Endothelial cell of umbilical vein (primary cell): Measurements from ENCODE around the gene CDHR4. TPM values are rescaled to one million over a fixed set of nuclear protein-coding genes. Genes with fewer than 3 reads are reported as not detected.

ENCODE experiments used
- BruUV-seq: library from RNA; stranded (reverse); fragments of 400-500 nt; replicated peaks from 2 replicates; lab custom pipeline; 2021; lab: Mats Ljungman, UMichigan
- CTCF ChIA-PET: fragments of 300-600, 350-600 bp; sonication (Branson Sonifier 250); formaldehyde crosslinking; loops from one replicate; lab custom pipeline; 2021; ENCODE audit warnings: antibody characterized with exemption, inconsistent platforms; lab: Charles Lee
- POLR2A ChIA-PET: fragments of 300-600, 350-600 bp; sonication (Branson Sonifier 250); formaldehyde crosslinking; loops from one replicate; lab custom pipeline; 2021; ENCODE audit warnings: antibody characterized with exemption, inconsistent platforms; lab: Charles Lee
- DNase-seq: peaks from one replicate; pipeline ENCODE4 v3.0.0-alpha.2; 2011; ENCODE audit warnings: low read depth, low spot score
- FAIRE-seq: peaks from 2 replicates; lab custom pipeline; 2011; peaks lifted over from hg19 to GRCh38; lab: Jason Lieb, UNC
- H2AFZ ChIP-seq: 2 replicates; pipeline ENCODE4 v1.6.0; 2012; ENCODE audit warnings: low read depth, low read length, control low read depth, inconsistent platforms
- H3K27ac ChIP-seq: 2 replicates; pipeline ENCODE4 v1.5.1; 2011; ENCODE audit warnings: low read depth, mild to moderate bottlenecking, control low read depth, low read length, moderate library complexity; ENCODE audit not compliant: insufficient read depth
- H3K27me3 ChIP-seq, 2 experiments: 2 replicates each; pipeline versions ENCODE4 v1.6.0 to v1.6.1; 2011; ENCODE audit warnings: low read length in 2 of 2, mixed read lengths in 1 of 2; ENCODE audit not compliant: control insufficient read depth in 2 of 2, insufficient read depth in 2 of 2
- H3K36me3 ChIP-seq, 2 experiments: 2 replicates in 1 of 2; 3 replicates in 1 of 2; pipeline ENCODE4 v1.5.1; 2011; ENCODE audit warnings: low read length in 2 of 2, mild to moderate bottlenecking in 1 of 2, moderate library complexity in 1 of 2; ENCODE audit not compliant: control insufficient read depth in 2 of 2, insufficient read depth in 2 of 2; ENCODE audit errors: extremely low read depth in 1 of 2
- H3K4me1 ChIP-seq: 3 replicates; pipeline ENCODE4 v1.5.1; 2011; ENCODE audit warnings: mild to moderate bottlenecking, low read length; ENCODE audit not compliant: control insufficient read depth, insufficient read depth; ENCODE audit errors: extremely low read depth
- H3K4me2 ChIP-seq: 2 replicates; pipeline ENCODE4 v1.6.1; 2011; ENCODE audit warnings: low read length, control low read depth, mixed read lengths; ENCODE audit not compliant: insufficient read depth
- H3K4me3 ChIP-seq, 3 experiments: fragments of 200-600 bp in 1 of 3; sonication (generic), shearing (Covaris generic) in 1 of 3; replicated peaks in 1 of 3; 2 replicates each; pipeline ENCODE4 v1.5.1; 2011 to 2016; ENCODE audit warnings: control low read depth in 3 of 3, low read length in 3 of 3, mild to moderate bottlenecking in 2 of 3, inconsistent platforms in 1 of 3, low read depth in 1 of 3, moderate library complexity in 1 of 3; ENCODE audit not compliant: insufficient read depth in 1 of 3
- H3K79me2 ChIP-seq: 2 replicates; pipeline ENCODE4 v1.6.0; 2012; ENCODE audit warnings: low read length, inconsistent platforms; ENCODE audit not compliant: control insufficient read depth, insufficient read depth
- H3K9ac ChIP-seq: replicated peaks from 2 replicates; pipeline ENCODE3; 2011; ENCODE audit warnings: low read length, control low read depth; ENCODE audit not compliant: insufficient read depth; ENCODE audit errors: extremely low read depth
- H3K9me1 ChIP-seq: replicated peaks from 3 replicates; pipeline ENCODE4 v1.6.0; 2011; ENCODE audit warnings: mild to moderate bottlenecking, low read length; ENCODE audit not compliant: control insufficient read depth, insufficient read depth; ENCODE audit errors: extremely low read depth
- H3K9me3 ChIP-seq: replicated peaks from 2 replicates; pipeline ENCODE4 v1.5.1; 2012; ENCODE audit warnings: low read length, inconsistent platforms; ENCODE audit not compliant: control insufficient read depth, insufficient read depth
- H4K20me1 ChIP-seq: replicated peaks from 2 replicates; pipeline ENCODE3; 2011; ENCODE audit warnings: mild to moderate bottlenecking, low read length; ENCODE audit not compliant: control insufficient read depth, insufficient read depth; ENCODE audit errors: extremely low read depth
- CTCF ChIP-seq, 2 donors: IDR thresholded peaks; 1 replicate in 1 of 2; 2 replicates in 1 of 2; pipeline ENCODE4 v1.5.1; 2011; ENCODE audit warnings: low read length in 2 of 2, mild to moderate bottlenecking in 2 of 2, moderate library complexity in 2 of 2, control low read depth in 1 of 2, inconsistent platforms in 1 of 2, low read depth in 1 of 2; ENCODE audit not compliant: insufficient read depth in 1 of 2; ENCODE audit errors: extremely low read depth in 1 of 2
- FOS ChIP-seq: IDR thresholded peaks from 2 replicates; pipeline ENCODE4 v1.6.1; 2011; ENCODE audit warnings: mild to moderate bottlenecking, low read length, moderate library complexity, borderline replicate concordance; ENCODE audit not compliant: insufficient read depth
- GATA2 ChIP-seq: IDR thresholded peaks from 2 replicates; pipeline ENCODE4 v1.7.0; 2011; ENCODE audit warnings: low read depth, mild to moderate bottlenecking, moderate library complexity, mixed read lengths, low read length; ENCODE audit not compliant: insufficient read length, insufficient read depth
- JUN ChIP-seq: IDR thresholded peaks from 2 replicates; pipeline ENCODE4 v1.6.1; 2011; ENCODE audit warnings: borderline replicate concordance, low read depth; ENCODE audit not compliant: insufficient read length, insufficient read depth
- MAX ChIP-seq: IDR thresholded peaks from 2 replicates; pipeline ENCODE4 v1.6.1; 2011; ENCODE audit not compliant: insufficient read depth, insufficient read length
- MYC ChIP-seq: IDR thresholded peaks from one replicate; pipeline ENCODE4 v1.6.1; 2011; ENCODE audit warnings: mild to moderate bottlenecking, low read depth, low read length
- dilution Hi-C: fragments of 300-500 bp; cut with MboI; formaldehyde crosslinking; loops from one replicate; pipeline ENCODE4 v1.15.0; 2019; ENCODE audit warnings: low sequenced_read_pairs; ENCODE audit not compliant: extremely low pct_ligation_motif_present
- intact Hi-C: fragments of 100-400 bp; cut with micrococcal nuclease; formaldehyde crosslinking; loops from one replicate; pipeline ENCODE4 v1.10.0; 2022
- polyA plus RNA-seq, 4 experiments: library from polyadenylated mRNA; depleted of rRNA in 3 of 4; stranded (reverse) in 3 of 4; unstranded in 1 of 4; fragments of >200 nt; gene quantifications; 2 replicates each; pipeline versions ENCODE4 v1.2.1 to v1.2.3, GENCODE V29; 2011 to 2012; ENCODE audit warnings: missing spikeins in 1 of 4
- total RNA-seq: library from RNA; stranded (reverse); gene quantifications from 2 replicates; pipeline ENCODE4 v1.2.3, GENCODE V29; 2021

Gene CDHR4
- total and polyA plus RNA-seq, 2 donors (not counting 3 experiments of a cell fraction or from before 2014, with no cell fraction given): 0.19 TPM; not detected in 1

GRCh38 chr3:49842843-49843517 is 43.3 kb upstream of the CDHR4 start:
- no peak overlapping the region for H3K4me2 ChIP-seq
- ChIA-PET POLR2A (no interaction called here), CTCF (interaction anchor here (5.2 to 11.8 kb wide), 2 partner anchors 40 to 57 kb away, joined by 65 to 545 read pairs; partner anchors contain the start of genes CDHR4 and INKA1)
- H3K9me1 ChIP-seq: no peaks in the 10 kb centered on the region
- no peaks in the 10 kb centered on the region for H3K27me3 ChIP-seq
- H3K9me3 ChIP-seq: no peaks in the 10 kb centered on the region
- FAIRE-seq: no peak
- TF ChIP-seq CTCF (IDR thresholded peaks at IDR 0.05; ENCODE audit: extremely low read depth in 1 of 2, insufficient read depth in 1 of 2, low read depth in 1 of 2, low read length in 2 of 2): no peak
- TF ChIP-seq FOS: no peak
- TF ChIP-seq GATA2: no peak
- TF ChIP-seq MAX: no peak
- TF ChIP-seq MYC: no peak
- TF ChIP-seq JUN: no peak
- dilution Hi-C loops (no loop called here), intact Hi-C loops (no loop called here)
- no peak overlapping the region for H3K9ac ChIP-seq
- no TSS peak for BruUV-seq
- no peak for DNase-seq
- H4K20me1 ChIP-seq: no peaks in the 10 kb centered on the region
- no peak overlapping the region for H2AFZ ChIP-seq
- peaks cover 0 to 2% of the 10 kb centered on the region in 2 experiments for H3K36me3 ChIP-seq
- H3K4me1 ChIP-seq: peaks cover 15% of the 10 kb centered on the region
- no peak overlapping the region for H3K4me3 ChIP-seq
- H3K79me2 ChIP-seq: no peaks in the 10 kb centered on the region
- no peak overlapping the region for H3K27ac ChIP-seq
